Prostate gland (tissue), 2 donors: ENCODE data around the gene SPATA3.

ENCODE experiments used
- POLR2A ChIP-seq: fragments of 450-650 bp; IDR thresholded peaks from one replicate; pipeline ENCODE4 v1.6.1; 2016; ENCODE audit warnings: antibody characterized with exemption, mild to moderate bottlenecking
- POLR2AphosphoS5 ChIP-seq: sonication (generic); formaldehyde crosslinking; IDR thresholded peaks from one replicate; pipeline ENCODE4 v1.6.1; 2017; ENCODE audit warnings: antibody characterized with exemption
- TF ChIP-seq, protein P1 (sequence below), 4 experiments: fragments of 200-600 bp in 2 of 4; fragments of 450-650 bp in 2 of 4; sonication (generic) in 2 of 4; IDR thresholded peaks; 1 replicate in 3 of 4; 2 replicates in 1 of 4; pipeline ENCODE4 v1.5.1; 2016 to 2019; ENCODE audit warnings: antibody characterized with exemption in 4 of 4, mild to moderate bottlenecking in 2 of 4, moderate library complexity in 2 of 4

DNA sequence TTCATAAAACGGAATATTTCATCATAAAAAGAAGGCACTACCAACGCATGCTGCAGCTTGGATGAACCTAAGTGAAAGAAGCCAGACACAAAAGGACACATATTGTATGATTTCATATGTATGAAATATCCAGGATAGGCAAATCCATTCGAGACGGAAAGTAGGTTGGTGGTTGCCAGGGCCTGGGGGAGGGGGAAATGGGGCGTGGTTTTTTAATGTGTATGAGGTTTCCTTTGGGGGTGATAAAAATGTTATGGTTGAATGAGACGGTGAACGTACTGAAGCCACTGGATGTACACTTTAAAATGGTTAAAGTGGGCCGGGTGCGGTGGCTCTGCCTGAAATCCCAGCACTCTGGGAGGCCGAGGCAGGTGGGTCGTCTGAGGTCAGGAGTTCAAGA is 20.0 kb upstream of the SPATA3 start:
- TF ChIP-seq, protein P1, sequence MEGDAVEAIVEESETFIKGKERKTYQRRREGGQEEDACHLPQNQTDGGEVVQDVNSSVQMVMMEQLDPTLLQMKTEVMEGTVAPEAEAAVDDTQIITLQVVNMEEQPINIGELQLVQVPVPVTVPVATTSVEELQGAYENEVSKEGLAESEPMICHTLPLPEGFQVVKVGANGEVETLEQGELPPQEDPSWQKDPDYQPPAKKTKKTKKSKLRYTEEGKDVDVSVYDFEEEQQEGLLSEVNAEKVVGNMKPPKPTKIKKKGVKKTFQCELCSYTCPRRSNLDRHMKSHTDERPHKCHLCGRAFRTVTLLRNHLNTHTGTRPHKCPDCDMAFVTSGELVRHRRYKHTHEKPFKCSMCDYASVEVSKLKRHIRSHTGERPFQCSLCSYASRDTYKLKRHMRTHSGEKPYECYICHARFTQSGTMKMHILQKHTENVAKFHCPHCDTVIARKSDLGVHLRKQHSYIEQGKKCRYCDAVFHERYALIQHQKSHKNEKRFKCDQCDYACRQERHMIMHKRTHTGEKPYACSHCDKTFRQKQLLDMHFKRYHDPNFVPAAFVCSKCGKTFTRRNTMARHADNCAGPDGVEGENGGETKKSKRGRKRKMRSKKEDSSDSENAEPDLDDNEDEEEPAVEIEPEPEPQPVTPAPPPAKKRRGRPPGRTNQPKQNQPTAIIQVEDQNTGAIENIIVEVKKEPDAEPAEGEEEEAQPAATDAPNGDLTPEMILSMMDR (IDR thresholded peaks at IDR 0.05), result no peak
- TF ChIP-seq POLR2AphosphoS5 (no peak), POLR2A (no peak)
